ENCODE results near the gene PNMA5.

DNA sequence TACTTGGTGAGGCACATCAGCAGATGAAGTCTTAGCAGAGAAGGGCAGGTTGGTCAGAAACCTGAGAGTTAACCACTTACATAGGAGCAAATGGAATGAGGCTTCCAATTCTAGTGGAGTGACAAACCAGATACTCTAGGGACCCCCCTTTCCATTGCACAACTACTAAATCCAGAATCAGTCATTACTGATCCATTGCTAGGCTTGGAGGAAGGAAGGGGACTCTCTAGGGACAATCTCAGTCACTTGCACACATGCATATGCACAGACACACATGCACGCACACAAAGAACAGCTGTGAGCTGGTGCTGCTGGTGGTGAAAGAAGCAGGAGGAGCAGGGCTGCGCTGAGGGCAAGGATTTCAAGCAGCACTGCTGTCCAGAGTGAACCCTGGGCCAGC is 25.7 kb downstream of the PNMA5 start:
- TF ChIP-seq, protein P1, sequence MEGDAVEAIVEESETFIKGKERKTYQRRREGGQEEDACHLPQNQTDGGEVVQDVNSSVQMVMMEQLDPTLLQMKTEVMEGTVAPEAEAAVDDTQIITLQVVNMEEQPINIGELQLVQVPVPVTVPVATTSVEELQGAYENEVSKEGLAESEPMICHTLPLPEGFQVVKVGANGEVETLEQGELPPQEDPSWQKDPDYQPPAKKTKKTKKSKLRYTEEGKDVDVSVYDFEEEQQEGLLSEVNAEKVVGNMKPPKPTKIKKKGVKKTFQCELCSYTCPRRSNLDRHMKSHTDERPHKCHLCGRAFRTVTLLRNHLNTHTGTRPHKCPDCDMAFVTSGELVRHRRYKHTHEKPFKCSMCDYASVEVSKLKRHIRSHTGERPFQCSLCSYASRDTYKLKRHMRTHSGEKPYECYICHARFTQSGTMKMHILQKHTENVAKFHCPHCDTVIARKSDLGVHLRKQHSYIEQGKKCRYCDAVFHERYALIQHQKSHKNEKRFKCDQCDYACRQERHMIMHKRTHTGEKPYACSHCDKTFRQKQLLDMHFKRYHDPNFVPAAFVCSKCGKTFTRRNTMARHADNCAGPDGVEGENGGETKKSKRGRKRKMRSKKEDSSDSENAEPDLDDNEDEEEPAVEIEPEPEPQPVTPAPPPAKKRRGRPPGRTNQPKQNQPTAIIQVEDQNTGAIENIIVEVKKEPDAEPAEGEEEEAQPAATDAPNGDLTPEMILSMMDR (IDR thresholded peaks at IDR 0.05; ENCODE audit: extremely low read depth in 1 of 2, insufficient read depth in 1 of 2, low read depth in 1 of 2, low read length in 2 of 2): no peak
- TF ChIP-seq JUN (IDR thresholded peaks at IDR 0.05; ENCODE audit: borderline replicate concordance, insufficient read depth, insufficient read length, low read depth): no peak
- TF ChIP-seq, protein P2, sequence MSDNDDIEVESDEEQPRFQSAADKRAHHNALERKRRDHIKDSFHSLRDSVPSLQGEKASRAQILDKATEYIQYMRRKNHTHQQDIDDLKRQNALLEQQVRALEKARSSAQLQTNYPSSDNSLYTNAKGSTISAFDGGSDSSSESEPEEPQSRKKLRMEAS (IDR thresholded peaks at IDR 0.05; ENCODE audit: insufficient read depth, insufficient read length): no peak
- no peak for TF ChIP-seq EZH2 (IDR thresholded peaks at IDR 0.05; ENCODE audit: borderline replicate concordance, low read depth, low read length, severe bottlenecking)
- TF ChIP-seq POLR2AphosphoS5 (IDR thresholded peaks at IDR 0.05; ENCODE audit: insufficient read depth, low read depth, low read length): no peak
- TF ChIP-seq POLR2A (IDR thresholded peaks at IDR 0.05; ENCODE audit: low read depth, low read length): no peak

Measured in endothelial cell of umbilical vein (primary cell).